MM.1S (cell line): ENCODE results near the gene CHCHD10.
"Not testable (repeated sequence)": the region's sequence is repeated elsewhere in the genome, so short reads cannot be mapped to it uniquely, and the experiment has no call there.

ENCODE experiments used
- DNase-seq: peaks from one replicate; pipeline ENCODE4 v3.0.0-alpha.2; 2015
- H2AFZ ChIP-seq: fragments of 300-600 bp; sonication (generic); 2 replicates; pipeline ENCODE4 v1.6.0; 2016; ENCODE audit warnings: antibody characterized with exemption, low read length
- H3F3A ChIP-seq: fragments of 300-600 bp; sonication (generic); 2 replicates; pipeline ENCODE4 v1.6.1; 2016; ENCODE audit warnings: mild to moderate bottlenecking, antibody characterized with exemption, low read length, moderate library complexity, mixed read lengths; ENCODE audit not compliant: insufficient read depth
- H3K27ac ChIP-seq: fragments of 300-600 bp; sonication (generic); 2 replicates; pipeline ENCODE4 v1.5.1; 2016; ENCODE audit warnings: mild to moderate bottlenecking, low read length
- H3K27me3 ChIP-seq: fragments of 300-600 bp; sonication (generic); replicated peaks from 2 replicates; pipeline ENCODE4 v1.6.0; 2016; ENCODE audit warnings: low read length; ENCODE audit not compliant: insufficient read depth
- H3K36me3 ChIP-seq: fragments of 300-600 bp; sonication (generic); replicated peaks from 2 replicates; pipeline ENCODE4 v1.6.1; 2016; ENCODE audit warnings: mild to moderate bottlenecking, low read length, mixed read lengths; ENCODE audit not compliant: insufficient read depth
- H3K4me1 ChIP-seq: fragments of 300-600 bp; sonication (generic); 2 replicates; pipeline ENCODE4 v1.6.1; 2016; ENCODE audit warnings: low read length, mixed read lengths
- H3K4me2 ChIP-seq: fragments of 300-600 bp; sonication (generic); 2 replicates; pipeline ENCODE4 v1.6.0; 2016; ENCODE audit warnings: low read depth, low read length
- H3K4me3 ChIP-seq: fragments of 300-600 bp; sonication (generic); 2 replicates; pipeline ENCODE4 v1.5.1; 2016; ENCODE audit warnings: low read length, mixed read lengths
- H3K79me2 ChIP-seq: fragments of 300-600 bp; sonication (generic); 2 replicates; pipeline ENCODE4 v1.6.1; 2016; ENCODE audit warnings: mixed run types, low read length, mixed read lengths
- H3K9ac ChIP-seq: fragments of 300-600 bp; sonication (generic); 2 replicates; pipeline ENCODE4 v1.6.1; 2016; ENCODE audit warnings: low read length, mixed read lengths
- H3K9me2 ChIP-seq: fragments of 300-600 bp; sonication (generic); replicated peaks from 2 replicates; pipeline ENCODE4 v1.6.1; 2016; ENCODE audit warnings: mild to moderate bottlenecking, low read length, mixed read lengths; ENCODE audit not compliant: insufficient read depth
- H3K9me3 ChIP-seq: fragments of 300-600 bp; sonication (generic); replicated peaks from 2 replicates; pipeline ENCODE4 v1.6.1; 2016; ENCODE audit warnings: mild to moderate bottlenecking, low read length, mixed read lengths; ENCODE audit not compliant: insufficient read depth
- H4K20me1 ChIP-seq: fragments of 300-600 bp; sonication (generic); 2 replicates; pipeline ENCODE4 v1.6.1; 2016; ENCODE audit warnings: mild to moderate bottlenecking, low read length, moderate library complexity, mixed read lengths; ENCODE audit not compliant: insufficient read depth
- CTCF ChIP-seq: fragments of 300-600 bp; sonication (generic); IDR thresholded peaks from 2 replicates; pipeline ENCODE4 v1.5.1; 2016; ENCODE audit warnings: antibody characterized with exemption, low read length, mixed read lengths
- EZH2 ChIP-seq: fragments of 300-600 bp; sonication (generic); optimal IDR thresholded peaks from 2 replicates; pipeline ENCODE3; 2017; ENCODE audit warnings: low read depth, mild to moderate bottlenecking, antibody characterized with exemption, low read length, mixed read lengths
- EZH2phosphoT487 ChIP-seq: fragments of 300-600 bp; sonication (generic); IDR thresholded peaks from 2 replicates; pipeline ENCODE4 v1.6.1; 2018; ENCODE audit warnings: antibody characterized with exemption, low read length

Gene CHCHD10

GRCh38 chr22:23743303-23743705 is 24.5 kb downstream of the CHCHD10 start:
- H2AFZ ChIP-seq, result no peak overlapping the region
- TF ChIP-seq EZH2, result no peak
- TF ChIP-seq EZH2phosphoT487, result no peak
- TF ChIP-seq CTCF, result no peak

GRCh38 chr22:23742505-23743264 is 25.1 kb downstream of the CHCHD10 start:
- Histone ChIP-seq H3F3A (no peaks in the 10 kb centered on the region), H4K20me1 (no peaks in the 10 kb centered on the region), H3K9ac (no peak overlapping the region), H3K27me3 (no peaks in the 10 kb centered on the region), H3K4me1 (no peaks in the 10 kb centered on the region), H3K4me2 (no peak overlapping the region), H3K9me3 (no peaks in the 10 kb centered on the region), H3K79me2 (no peaks in the 10 kb centered on the region), H3K4me3 (no peak overlapping the region), H3K27ac (no peak overlapping the region), H3K9me2 (no peaks in the 10 kb centered on the region), H3K36me3 (no peaks in the 10 kb centered on the region), H2AFZ (no peak overlapping the region)
- TF ChIP-seq EZH2 (no peak), CTCF (no peak)
- DNase-seq, result no peak

More at GRCh38 chr22:23743303-23743705, 24.5 kb downstream of the CHCHD10 start:
- Histone ChIP-seq H3K9me2 (no peaks in the 10 kb centered on the region), H4K20me1 (no peaks in the 10 kb centered on the region), H3K9ac (no peak overlapping the region), H3F3A (no peaks in the 10 kb centered on the region), H3K9me3 (no peaks in the 10 kb centered on the region), H3K4me2 (no peak overlapping the region), H3K4me3 (no peak overlapping the region), H3K27ac (no peak overlapping the region), H3K4me1 (no peaks in the 10 kb centered on the region), H3K79me2 (no peaks in the 10 kb centered on the region), H3K27me3 (no peaks in the 10 kb centered on the region), H3K36me3 (no peaks in the 10 kb centered on the region)
- DNase-seq, result no peak

GRCh38 chr22:23737696-23738095 is 30.1 kb downstream of the CHCHD10 start:
- Histone ChIP-seq H3K9me2 (no peaks in the 10 kb centered on the region), H3K9ac (no peak overlapping the region), H3K27me3 (no peaks in the 10 kb centered on the region), H4K20me1 (no peaks in the 10 kb centered on the region), H3K4me2 (no peak overlapping the region), H3K4me1 (no peaks in the 10 kb centered on the region), H3K4me3 (no peak overlapping the region), H3K36me3 (no peaks in the 10 kb centered on the region), H2AFZ (no peak overlapping the region), H3K27ac (no peak overlapping the region), H3K9me3 (no peaks in the 10 kb centered on the region), H3F3A (no peaks in the 10 kb centered on the region), H3K79me2 (no peaks in the 10 kb centered on the region)
- TF ChIP-seq EZH2phosphoT487 (no peak), CTCF (no peak), EZH2 (no peak)
- DNase-seq, result no peak

- H3K4me3 ChIP-seq, H3K27ac ChIP-seq, H3K36me3 ChIP-seq, H3K27me3 ChIP-seq, H3K9me2 ChIP-seq, H3F3A ChIP-seq, H3K9ac ChIP-seq, H4K20me1 ChIP-seq, H3K4me2 ChIP-seq, H3K9me3 ChIP-seq, H3K79me2 ChIP-seq, DNase-seq, H3K4me1 ChIP-seq, H2AFZ ChIP-seq: not testable (repeated sequence)
Observed at GRCh38 chr22:23728108-23728507, 39.7 kb downstream of the CHCHD10 start.
